Measurements from ENCODE around the gene KRT76.

KRT76 gene

GRCh38 chr12:52787324-52788191 is 10.4 kb upstream of the KRT76 start:
- TF ChIP-seq CTCF (IDR thresholded peaks at IDR 0.05; ENCODE audit: insufficient read depth, low read depth, low read length, missing control alignments): no peak

DNA sequence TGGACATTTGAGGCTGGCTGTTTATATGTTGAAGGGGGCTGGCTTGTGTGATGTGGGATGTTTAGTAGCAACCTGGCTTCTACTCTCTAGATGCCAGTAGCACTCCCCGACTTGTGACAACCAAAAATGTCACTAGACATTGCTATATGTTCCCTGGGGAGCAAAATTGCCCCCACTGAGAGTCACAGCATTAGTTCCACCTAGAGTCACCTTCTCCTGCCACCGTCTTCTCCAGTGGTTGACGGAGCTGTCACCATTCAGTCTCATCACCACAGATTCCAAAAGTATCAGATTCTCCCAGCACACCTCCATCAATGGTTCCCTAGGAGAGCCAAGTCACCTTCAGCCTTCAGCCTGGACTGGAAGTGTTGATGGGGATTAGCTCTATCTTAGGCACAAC is 7.8 kb upstream of the KRT76 start:
- H3K4me3 ChIP-seq (ENCODE audit: low read length): no peak overlapping the region
- no peak for TF ChIP-seq CTCF (IDR thresholded peaks at IDR 0.05; ENCODE audit: insufficient read depth, low read depth, low read length, missing control alignments)
- DNase-seq (ENCODE audit: low read depth): no peak

More at GRCh38 chr12:52787324-52788191, 10.4 kb upstream of the KRT76 start:
- no peak overlapping the region for H3K4me3 ChIP-seq (ENCODE audit: low read length)
- no peak for DNase-seq (ENCODE audit: low read depth)

DNA sequence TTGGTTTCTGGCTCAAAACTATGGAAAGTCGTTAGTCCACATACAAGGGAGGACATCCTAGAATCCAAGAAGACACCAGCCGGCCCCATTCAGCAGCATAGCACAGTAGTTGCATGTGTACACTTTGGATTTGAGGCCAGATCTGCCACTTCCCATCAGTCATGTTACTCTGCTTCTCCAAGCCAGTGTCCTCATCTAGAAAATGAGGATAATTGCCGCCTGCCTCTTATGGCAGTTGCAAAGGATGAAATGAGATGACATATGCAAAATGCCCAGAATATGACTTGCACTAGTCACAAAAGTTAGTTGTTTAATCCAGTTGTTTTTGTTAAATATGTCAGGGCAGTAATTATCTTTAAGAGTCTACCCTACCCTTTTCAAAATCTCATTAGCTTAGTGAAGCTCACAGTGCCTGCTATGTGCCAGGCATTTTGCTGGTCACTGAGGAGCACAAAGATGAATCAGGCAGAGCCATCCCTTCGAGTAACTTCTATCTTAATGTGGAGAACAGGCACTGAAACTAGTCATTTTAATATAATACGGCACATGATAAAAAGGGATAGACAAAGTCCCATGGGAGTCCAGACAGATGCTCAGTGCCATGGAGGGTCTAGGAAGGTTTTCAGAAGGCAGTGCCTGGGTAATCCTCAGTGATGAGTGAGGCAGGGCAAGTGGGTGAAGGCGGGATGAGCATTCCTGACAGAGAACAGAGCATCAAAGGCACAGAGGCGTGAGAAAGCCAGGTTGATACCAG is 6.6 kb upstream of the KRT76 start:
- H3K4me3 ChIP-seq (ENCODE audit: low read length): no peak overlapping the region
- no peak for DNase-seq (ENCODE audit: low read depth)
- no peak for TF ChIP-seq CTCF (IDR thresholded peaks at IDR 0.05; ENCODE audit: insufficient read depth, low read depth, low read length, missing control alignments)

GRCh38 chr12:52782502-52782901 is 5.4 kb upstream of the KRT76 start:
- no peak for DNase-seq (ENCODE audit: low read depth)
- TF ChIP-seq CTCF (IDR thresholded peaks at IDR 0.05; ENCODE audit: insufficient read depth, low read depth, low read length, missing control alignments): no peak
- no peak overlapping the region for H3K4me3 ChIP-seq (ENCODE audit: low read length)

DNA sequence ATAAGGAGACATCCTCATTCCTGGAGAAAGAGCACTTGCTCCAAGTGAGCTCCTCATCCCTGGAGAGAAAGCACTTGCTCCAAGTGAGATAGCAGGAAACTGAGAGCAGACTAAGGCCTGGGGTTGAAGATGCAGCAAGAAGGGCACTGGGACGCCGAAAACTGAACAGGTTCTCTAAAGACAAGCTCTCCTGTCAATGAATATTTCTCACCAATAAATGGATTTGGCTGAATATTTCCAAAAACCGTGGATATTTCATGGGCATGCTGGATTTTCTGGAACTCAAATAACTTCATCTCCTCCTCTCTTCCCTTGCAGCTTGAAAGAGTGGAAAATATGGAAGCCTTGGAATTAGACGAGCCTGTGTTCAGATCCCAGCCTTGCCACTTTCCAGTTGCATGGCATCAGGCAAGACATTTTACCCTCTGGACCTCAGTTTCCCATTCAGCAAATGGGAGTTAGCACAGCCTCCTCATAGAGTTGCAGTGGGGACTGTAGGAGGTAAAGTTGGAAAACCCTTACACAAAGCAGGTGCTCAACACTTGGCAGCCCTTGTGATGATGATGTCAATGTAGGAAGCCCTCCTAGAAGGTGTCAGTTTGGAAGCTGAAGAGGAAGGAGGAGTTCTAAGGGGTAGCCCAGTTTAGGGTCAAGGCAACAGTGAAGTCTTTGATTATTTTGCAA is 4.4 kb upstream of the KRT76 start:
- no peak for TF ChIP-seq CTCF (IDR thresholded peaks at IDR 0.05; ENCODE audit: insufficient read depth, low read depth, low read length, missing control alignments)
- H3K4me3 ChIP-seq (ENCODE audit: low read length): no peak overlapping the region
- DNase-seq (ENCODE audit: low read depth): no peak

DNA sequence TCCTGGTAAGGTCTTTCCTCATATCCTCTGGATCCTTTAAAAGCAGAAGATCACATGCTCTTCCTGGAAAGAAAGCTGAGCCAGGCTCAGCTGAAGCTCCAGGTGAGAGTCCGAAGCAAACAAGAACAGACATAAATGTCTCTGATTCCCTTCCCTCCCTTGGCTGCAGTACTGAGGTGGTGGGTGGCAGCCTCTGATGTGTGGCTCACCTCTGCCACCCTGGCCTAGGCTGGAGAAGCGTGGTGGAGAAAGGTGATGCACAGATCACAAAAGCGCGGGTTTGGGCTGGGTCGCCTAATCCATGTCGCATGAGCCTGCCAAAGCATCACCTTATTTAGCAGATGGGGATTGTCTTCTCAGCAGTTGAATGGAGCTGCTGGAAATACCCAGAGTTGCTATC is 2.8 kb upstream of the KRT76 start:
- DNase-seq (ENCODE audit: low read depth): no peak
- no peak for TF ChIP-seq CTCF (IDR thresholded peaks at IDR 0.05; ENCODE audit: insufficient read depth, low read depth, low read length, missing control alignments)
- H3K4me3 ChIP-seq (ENCODE audit: low read length): no peak overlapping the region

Measured in epithelial cell of esophagus (primary cell).